Activated effector memory CD4-positive, alpha-beta T cell treated with Interleukin-2 at 50 U/mL for 16 hours (primary cell): ENCODE measurements around the gene INO80B.
"Not testable (repeated sequence)": the region's sequence is repeated elsewhere in the genome, so short reads cannot be mapped to it uniquely, and the experiment has no call there.

Experiments
- DNase-seq: peaks from one replicate; pipeline ENCODE4 v3.0.0-alpha.2; 2020

INO80B gene

DNA sequence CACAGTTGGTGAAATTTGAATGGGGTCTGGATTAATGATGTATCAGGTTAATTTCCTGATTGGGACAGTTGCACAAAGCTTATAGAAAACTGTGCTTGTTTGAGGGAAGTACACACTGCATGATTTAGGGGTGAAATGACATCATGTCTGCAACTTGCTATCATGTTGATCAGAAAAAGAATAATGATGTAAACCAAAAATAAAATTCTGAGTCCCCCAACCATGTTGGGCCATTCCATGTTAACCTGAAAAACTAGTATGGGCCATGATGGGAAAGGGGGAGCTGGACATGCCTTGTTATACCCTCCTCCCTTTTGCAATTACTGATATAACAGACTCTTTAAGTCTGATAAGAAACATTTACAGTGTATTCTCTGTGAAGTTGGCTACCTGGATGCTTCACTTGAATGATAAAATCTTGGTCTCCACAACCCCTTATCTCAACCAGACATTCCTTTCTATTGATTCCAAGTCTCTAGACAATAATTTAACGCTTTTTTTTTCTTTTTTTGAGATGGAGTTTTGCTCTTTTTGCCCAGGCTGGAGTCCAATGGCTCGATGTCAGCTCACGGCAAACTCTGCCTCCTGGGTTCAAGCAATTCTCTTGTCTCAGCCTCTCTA lies 4.2 kb upstream of the INO80B start:
- DNase-seq, result no peak

DNA sequence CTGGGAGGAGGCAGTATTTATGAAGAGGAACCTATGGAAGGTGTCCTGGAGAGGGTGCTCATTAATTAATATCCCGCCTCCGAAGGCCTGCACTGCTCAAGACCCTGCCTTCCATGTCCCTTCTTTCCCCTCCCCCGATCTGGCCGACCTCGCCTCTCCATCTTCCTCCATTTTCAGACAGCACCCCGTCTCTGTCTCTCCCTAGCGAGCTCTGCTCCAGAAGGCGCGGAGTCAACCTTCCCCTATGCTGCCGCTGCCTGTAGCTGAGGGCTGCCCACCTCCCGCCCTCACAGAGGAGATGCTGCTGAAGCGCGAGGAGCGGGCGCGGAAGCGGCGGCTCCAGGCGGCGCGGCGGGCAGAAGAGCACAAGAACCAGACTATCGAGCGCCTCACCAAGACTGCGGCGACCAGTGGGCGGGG lies 2.3 kb downstream of the INO80B start:
- DNase-seq, result no peak

DNA sequence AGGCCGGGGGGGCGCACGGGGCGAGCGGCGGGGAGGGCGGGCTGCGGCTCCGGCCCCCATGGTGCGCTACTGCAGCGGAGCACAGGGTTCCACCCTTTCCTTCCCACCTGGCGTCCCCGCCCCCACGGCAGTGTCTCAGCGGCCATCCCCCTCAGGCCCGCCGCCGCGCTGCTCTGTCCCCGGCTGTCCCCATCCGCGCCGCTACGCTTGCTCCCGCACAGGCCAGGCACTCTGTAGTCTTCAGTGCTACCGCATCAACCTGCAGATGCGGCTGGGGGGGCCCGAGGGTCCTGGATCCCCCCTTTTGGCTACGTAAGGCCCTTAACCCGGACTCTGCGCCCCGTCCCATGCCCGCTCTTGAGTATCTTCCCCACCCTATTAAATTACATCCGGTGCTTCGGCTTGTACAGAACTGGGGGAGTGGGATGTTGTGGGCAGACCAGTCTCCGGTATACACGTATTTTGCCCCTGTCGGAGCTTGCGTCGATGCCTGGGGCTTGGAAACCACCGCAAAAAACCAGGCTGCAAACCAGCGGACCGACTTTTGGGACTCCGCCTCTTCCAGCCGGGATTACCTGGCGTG lies 2.8 kb downstream of the INO80B start:
- DNase-seq, result peak; percentile 76

DNA sequence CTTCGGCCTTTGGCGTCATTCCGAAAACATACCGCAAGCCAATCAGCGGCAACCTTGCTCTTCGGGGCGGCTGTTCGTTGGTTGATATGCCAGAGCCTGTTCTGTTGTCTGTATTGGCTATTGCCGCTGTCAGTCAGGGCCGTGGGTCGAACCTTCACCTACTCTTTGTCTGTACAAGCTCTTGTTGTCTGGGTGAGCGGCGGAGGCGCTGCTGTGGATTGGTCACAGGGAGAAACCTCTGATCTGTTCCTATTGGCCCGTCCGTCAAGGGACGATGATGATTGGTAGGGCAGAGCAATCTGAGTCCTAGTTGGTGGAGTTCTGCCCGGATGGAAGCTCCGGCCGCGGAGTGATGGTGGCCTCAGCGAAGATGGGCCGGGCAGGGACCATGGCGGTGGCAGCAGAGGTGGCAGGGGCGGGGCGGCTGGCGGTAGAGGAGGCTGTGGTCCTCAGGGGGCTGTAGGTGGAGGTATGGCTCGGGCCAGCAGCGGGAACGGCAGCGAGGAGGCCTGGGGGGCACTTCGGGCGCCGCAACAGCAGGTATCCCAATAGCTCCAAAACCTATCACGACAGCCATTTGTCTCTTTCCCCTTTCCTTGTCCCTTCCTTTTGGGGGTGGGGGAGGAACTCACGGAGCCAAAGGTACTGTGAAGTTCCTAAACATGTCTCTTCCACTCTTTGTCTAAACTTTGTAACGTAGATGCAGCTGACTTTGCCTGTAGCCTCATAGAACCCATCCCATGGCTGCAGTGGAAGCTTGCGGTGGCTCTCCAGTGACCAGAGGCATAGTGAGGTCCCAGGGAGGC lies 3.4 kb downstream of the INO80B start, which contains the start of gene WBP1:
Gene WBP1, plus strand, starts transcription at position 307 of the 806 bp plus-strand sequence. Its CDS starts 165 bp downstream, at position 472.
- DNase-seq, result peak; percentile 99

DNA sequence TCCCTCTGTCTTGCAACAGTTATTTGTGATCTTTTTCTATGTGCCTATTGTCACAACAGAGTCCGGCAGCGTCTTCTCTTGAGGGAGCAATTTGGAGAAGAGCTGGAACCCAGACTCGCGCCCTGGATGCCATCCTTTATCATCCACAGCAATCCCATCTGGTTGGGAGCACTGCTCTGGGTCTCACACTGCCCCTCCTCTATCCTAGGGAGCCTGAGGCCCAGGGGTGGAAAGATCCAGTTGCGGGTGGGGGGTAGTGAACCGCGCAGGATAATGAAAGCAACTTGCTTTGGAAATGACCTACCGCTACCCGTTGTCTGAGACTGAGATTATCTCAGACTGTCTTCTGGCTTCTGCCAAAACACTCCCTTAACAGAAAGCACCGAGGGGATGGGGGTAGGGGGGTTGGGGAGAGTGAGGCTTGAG lies 4.1 kb downstream of the INO80B start:
- DNase-seq, result no peak

- DNase-seq, result not testable (repeated sequence)
Measured at GRCh38 chr2:74459503-74460118, 4.7 kb downstream of the INO80B start.

GRCh38 chr2:74460187-74460586 lies 5.3 kb downstream of the INO80B start:
- not testable (repeated sequence) for DNase-seq

GRCh38 chr2:74461187-74462053 lies 6.5 kb downstream of the INO80B start:
- DNase-seq, result no peak

GRCh38 chr2:74462054-74462785 lies 7.3 kb downstream of the INO80B start:
- DNase-seq, result no peak

- no peak for DNase-seq
Measured at GRCh38 chr2:74462786-74463105, 7.9 kb downstream of the INO80B start.

DNA sequence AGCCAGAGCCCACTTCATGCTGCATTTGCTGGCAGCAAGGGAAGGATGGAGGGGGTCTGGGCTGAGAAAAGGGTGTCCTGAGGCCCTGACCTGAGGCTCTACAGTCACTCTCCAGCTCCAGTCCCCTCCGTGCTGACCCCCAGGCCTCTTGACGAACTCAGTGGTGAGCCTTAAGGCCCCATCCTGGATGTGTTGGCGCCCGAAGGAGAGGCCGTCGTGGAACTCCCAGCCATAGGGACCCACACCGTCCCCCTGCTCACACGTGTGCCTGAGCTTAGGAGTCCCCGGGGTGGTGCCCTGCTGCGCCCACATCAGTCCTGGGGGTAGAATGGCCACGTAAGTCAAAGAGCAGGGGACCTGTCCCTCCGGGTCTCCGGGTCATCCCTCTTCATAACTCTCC lies 9.5 kb downstream of the INO80B start:
- no peak for DNase-seq

- not testable (repeated sequence) for DNase-seq
Measured at GRCh38 chr2:74470742-74471141, 15.9 kb downstream of the INO80B start.

- no peak for DNase-seq
Measured at GRCh38 chr2:74471332-74472065, 16.6 kb downstream of the INO80B start.

DNA sequence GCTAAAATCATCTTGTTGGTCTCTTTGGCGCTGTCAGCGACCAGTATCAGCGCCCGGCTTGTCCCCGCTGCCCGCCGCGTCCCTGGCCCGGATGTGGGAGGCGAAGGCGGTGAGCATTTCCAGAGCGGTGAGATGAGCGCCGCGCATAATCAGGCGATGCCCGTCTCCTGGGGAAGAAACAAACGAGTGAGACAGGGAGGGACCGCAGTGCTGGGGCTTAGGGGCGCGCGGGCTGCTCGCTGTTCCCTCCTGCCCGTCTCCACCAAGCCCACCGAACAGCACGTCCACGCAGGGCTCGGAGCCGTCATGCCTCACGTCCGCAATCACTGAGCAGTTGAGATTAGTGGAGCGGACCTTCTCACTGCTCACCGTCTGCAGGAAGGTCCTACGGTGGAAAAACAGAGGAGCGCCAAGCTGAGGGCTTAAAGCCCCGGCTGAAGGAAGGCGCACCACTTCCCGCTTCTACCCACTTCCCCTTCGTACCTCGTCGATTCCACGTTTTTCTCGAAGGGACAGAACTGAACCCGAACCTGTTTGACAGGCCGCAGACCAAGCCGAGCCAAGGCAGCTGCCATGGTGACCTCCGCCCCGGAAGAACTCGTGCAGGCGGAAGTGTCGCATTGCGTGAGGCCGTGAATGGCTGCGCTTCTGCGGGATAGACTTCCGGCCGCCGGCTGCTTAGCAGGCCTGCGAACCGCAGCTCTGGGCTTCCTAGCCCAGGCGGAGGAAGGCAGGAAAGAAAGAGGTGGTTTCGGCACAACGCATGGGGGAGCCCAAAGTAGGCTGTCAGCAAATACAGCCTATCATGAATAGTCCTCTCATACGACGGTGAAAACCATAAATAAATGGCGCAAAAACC lies 17.4 kb downstream of the INO80B start, which contains the start of gene MRPL53:
Gene MRPL53, minus strand, starts transcription at position 595 of the 859 bp plus-strand sequence. Its CDS starts 20 bp downstream, at position 575.
- DNase-seq, result peak; percentile 93

DNA sequence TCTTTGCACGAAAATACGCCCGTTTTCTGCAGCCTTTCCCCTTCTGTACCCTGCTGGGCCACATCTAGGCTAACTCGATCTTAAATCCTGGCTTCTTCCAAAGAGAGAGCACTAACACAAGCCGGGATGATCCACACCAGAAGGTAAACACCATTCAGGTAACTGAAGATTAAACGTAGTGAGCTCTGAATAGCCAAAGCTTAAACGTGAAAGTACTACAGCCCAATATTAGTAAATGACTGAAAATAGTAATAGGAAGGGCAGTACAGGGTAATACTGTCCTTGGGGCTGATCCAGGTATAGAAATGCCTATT lies 18.0 kb downstream of the INO80B start:
- no peak for DNase-seq

DNA sequence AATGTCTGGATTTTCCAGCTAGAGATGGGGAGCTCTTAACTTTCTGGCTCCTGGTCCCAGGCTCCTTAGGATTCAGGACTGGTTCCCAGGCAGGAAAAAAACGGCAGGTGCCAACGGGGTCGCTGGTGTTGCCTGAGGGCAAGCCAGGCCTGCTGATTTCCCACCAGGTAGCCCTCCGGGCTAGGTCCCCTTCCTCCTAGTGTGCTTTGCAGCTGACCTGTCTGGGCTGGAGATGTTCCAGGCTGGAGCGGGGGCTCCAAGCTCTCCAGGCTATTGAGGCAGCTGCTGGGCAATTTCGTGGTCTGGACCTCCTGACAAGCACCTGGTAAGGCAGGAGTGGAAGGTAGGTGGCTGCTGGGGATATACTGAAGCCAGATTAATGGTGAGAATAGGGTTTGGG lies 19.6 kb downstream of the INO80B start:
- no peak for DNase-seq

- DNase-seq, result no peak
Measured at GRCh38 chr2:74474899-74475298, 20.0 kb downstream of the INO80B start.

- no peak for DNase-seq
Measured at GRCh38 chr2:74481431-74481830, 26.5 kb downstream of the INO80B start.

GRCh38 chr2:74481961-74482800 lies 27.3 kb downstream of the INO80B start:
- DNase-seq, result no peak
